SK-MEL-5 (cell line): Measurements from ENCODE around the gene LYPD6B. TPM values are rescaled to one million over a fixed set of nuclear protein-coding genes. Genes with fewer than 3 reads are reported as not detected.
A peak's percentile ranks its signal among the peaks of the same experiment; 100 is the strongest.

Source experiments
- DNase-seq: peaks from one replicate; pipeline ENCODE4 v3.0.0-alpha.2; 2016; ENCODE audit warnings: low read depth, low spot score
- in situ Hi-C: cut with HindIII; loops from 2 replicates; pipeline ENCODE4 v1.10.0; 2016; ENCODE audit warnings: low sequenced_read_pairs, high pct_unique_total_duplicates, low pct_unique_long_range_greater_than_20kb
- total RNA-seq: library from RNA; depleted of rRNA; stranded (reverse); fragments of >200 nt; shearing (Covaris generic); gene quantifications from 2 replicates; pipeline ENCODE4 v1.2.3, GENCODE V29; 2014

LYPD6B gene
- total RNA-seq, 1 experiment from 2014 or later = not detected

DNA sequence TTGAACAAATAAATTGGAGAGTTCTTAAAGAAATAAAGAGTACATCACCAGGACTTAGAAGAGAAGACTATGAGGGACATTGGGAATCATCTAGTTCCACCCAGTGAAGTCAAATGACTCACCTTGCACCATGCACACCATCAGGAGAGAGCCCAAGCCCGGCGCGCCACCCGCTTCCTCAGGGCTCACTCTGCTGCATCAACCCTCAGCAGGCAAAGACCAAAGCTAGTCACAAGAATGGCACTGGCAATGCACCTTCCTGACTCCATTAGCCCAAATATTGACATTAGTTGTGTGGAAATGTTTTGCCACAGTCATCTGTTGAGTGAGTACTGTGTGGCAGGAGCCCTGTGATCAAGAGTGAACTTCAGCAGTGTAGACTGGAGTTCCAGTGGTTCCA lies 7.1 kb upstream of the LYPD6B start:
- in situ Hi-C loops = no loop called here
- DNase-seq = no peak

DNA sequence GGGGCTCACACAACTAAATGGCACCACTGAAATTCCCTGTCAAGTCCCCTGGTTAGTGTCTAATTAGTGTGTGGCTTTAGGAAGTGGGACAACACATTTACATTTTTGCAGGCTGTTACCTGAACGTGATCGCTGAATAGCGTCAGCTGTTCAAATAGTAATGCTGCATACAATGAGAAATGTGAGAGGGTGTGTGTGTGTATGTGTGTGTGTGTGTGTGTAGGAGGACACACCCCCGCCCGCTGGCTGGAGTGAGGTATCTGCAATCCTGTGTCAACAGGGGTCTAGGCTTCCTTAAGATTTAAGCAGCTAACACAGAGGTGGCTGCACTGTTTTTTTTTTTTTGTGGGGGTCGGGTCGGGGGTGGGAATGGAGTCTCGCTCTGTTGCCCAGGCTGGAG lies 4.8 kb upstream of the LYPD6B start:
- in situ Hi-C loops = no loop called here
- DNase-seq = no peak

DNA sequence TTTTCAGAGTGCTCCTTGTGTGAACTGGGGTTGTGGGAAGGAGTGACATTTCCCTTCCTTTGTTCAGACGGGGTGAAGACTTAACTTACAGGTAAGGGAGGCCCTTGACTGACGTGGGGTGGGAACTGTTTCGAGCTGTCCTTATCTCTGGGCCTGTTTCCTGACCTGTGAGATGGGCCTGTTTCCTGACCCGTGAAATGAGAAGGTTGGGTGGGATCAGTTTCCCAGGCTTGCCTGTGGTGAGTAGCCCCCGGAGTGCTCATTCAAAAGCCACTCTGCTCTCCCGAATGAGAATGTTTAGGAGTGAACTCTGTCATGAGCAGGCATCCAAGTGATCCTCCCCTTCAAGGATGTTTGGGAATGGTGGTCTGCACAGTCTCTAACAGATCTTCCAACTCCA lies 4.1 kb upstream of the LYPD6B start:
- DNase-seq = no peak
- in situ Hi-C loops = no loop called here

DNA sequence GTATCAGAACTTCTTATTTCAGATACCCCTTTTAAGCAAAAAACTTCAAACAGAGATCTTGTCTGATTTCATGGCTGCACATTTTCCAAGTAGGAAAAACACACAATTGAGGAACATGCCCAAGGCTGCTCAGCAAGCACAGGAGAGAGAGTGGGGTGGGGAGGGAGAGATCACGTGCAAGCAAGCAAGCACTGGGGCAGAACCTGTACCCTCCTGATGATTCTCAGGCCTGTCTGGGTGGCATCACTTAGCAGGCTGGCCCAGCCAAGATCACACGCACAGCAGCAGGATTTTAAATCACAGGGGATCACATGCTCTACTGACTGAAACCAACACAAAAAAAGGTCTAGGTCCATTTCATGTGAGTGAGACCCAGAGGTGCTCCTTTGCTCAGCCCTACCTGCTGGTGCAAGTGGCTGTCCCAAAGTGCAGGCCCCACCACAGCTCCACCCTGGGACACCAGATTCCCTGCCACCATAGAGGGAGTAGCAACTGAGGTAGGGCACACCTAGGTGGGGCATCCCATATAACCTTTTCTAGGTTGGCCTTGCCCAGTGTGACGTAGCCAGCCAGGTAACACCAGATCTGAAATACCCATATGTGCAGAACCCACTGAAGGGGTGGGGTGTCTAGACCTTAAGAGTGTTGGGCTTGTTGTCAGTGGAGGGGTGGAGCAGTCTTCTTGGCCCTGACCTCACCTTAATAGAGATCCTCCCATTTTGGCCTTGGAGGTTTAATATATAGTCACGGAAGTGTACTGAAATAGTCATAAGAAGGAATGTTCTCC lies 1.8 kb upstream of the LYPD6B start:
- in situ Hi-C loops = no loop called here
- DNase-seq = no peak

- no peak for DNase-seq
- in situ Hi-C loops = no loop called here
Observed at GRCh38 chr2:149037851-149038250, 648 bp upstream of the LYPD6B start.

GRCh38 chr2:149039213-149039724 lies 770 bp downstream of the LYPD6B start:
- in situ Hi-C loops = no loop called here
- no peak for DNase-seq

DNA sequence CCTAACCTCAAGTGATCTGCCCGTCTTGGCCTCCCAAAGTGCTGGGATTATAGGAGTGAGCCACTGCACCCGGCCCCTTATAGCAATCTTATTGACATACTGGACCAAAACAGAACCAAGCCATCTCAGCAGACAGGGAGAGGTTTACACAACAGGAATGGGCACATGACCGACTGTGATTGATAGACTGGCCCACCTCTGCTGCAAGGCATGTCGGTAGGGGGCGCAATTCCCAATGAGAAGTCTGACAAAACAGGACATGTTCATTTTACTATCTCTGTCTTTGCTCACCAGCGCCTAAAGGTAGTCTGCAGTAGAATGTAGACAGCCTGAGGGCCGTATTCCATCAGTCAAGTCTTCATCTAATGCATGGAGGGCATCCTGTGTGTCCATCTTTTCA lies 2.0 kb downstream of the LYPD6B start:
- in situ Hi-C loops = no loop called here
- DNase-seq = peak; percentile 65

DNA sequence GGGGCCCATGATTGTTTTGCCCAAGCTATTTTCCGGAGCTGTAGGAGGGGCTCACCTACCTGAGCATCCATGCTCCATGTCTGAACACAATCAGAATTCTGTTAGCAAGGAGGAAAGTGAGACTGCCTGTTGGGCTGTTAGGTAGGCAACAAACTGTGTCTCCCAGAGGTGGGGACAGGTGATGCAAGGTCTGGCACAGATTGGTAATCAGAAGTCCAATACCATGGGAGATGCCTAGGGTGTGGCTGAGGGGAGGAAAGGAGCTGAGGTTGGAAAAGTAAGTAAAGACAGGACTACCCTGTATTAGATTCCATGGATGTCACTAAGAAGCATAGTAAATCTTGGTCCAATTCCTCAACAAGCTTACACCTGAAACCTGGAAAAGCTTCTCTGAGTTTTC lies 3.0 kb downstream of the LYPD6B start:
- in situ Hi-C loops = no loop called here
- DNase-seq = no peak

DNA sequence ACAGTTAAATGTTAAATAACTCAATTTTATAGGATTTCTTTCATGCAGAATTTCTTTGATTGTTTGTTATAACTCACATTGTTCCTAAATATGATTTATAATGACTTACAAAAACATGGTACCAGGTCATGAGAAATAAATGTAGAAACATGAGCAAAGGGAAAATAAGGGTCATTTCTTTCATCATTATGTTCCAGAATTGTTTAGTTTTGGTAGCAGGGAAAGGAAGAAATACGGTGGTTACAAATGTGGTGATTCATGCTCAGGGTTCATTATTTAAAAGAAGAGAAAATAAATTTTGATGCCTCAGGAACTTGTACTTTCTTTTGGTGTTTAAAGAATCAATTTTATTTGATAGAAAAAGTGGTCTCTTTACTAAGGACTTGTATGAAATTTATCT lies 4.4 kb downstream of the LYPD6B start:
- in situ Hi-C loops = no loop called here

GRCh38 chr2:149044500-149044899 lies 6.0 kb downstream of the LYPD6B start:
- DNase-seq = no peak
- in situ Hi-C loops = no loop called here

More for the DNA sequence above, 4.4 kb downstream of the LYPD6B start:
- no peak for DNase-seq

DNA sequence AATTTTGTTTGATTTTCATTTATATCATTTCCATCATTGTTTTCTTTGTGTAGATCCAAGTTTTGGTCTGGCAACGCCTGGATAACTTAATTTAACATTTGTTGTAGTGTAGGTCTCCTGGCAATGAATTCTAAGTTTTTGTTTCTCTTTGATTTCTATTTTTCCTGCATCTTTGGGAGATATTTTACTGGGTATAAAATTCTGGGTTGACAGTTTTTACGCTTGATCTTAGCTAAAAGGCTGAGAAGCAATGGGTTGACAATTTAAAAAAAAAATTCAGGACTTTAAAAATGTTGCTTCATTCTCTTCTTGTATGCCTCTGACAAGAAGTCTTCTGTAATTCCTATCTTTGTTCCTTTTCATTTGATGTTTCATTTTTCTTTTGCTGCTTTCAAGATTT lies 8.6 kb downstream of the LYPD6B start:
- in situ Hi-C loops = no loop called here
- DNase-seq = no peak

GRCh38 chr2:149049142-149049541 lies 10.6 kb downstream of the LYPD6B start:
- no peak for DNase-seq
- in situ Hi-C loops = no loop called here

GRCh38 chr2:149050188-149050587 lies 11.7 kb downstream of the LYPD6B start:
- no peak for DNase-seq
- in situ Hi-C loops = no loop called here

DNA sequence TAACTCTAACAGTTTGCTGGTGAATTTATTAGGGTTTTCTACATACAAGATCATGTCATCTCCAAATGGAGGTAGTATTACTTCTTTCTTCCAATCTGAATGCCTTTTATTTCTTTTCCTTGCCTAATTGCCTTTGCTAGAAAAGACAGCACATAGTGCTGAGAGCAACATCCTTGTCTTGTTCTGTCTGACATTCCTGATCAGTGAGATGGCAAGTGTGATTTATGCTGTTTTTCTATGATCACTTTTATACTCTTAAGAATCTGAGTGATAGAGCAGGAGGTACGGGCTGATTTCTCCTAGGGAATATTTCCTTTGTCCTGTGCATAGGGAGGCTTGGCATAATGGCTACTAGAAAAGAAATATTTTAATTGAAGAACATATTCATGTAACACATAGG lies 17.3 kb downstream of the LYPD6B start:
- in situ Hi-C loops = no loop called here

GRCh38 chr2:149056541-149057255 lies 18.2 kb downstream of the LYPD6B start:
- in situ Hi-C loops = no loop called here
- DNase-seq = no peak

More for the DNA sequence above, 17.3 kb downstream of the LYPD6B start:
- no peak for DNase-seq

DNA sequence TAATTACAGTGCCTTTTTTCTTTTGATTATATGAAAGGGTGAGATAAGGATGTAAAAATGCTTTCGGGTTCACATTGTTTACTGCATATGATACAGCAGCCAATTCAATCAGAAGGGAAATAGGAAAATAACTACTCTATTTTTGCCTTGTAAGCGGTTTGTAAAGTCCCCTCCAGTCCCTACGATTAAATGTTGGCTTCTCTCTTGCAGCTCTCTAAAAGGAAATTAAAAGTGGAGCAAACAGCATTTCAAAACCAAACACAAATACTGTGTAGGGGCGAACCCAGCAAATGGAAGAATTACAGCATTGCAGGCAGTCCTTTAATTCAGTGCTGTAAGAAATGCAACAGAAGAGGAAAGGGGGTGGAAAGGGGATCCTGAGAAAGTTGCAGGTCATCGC lies 18.9 kb downstream of the LYPD6B start:
- in situ Hi-C loops = no loop called here
- no peak for DNase-seq

DNA sequence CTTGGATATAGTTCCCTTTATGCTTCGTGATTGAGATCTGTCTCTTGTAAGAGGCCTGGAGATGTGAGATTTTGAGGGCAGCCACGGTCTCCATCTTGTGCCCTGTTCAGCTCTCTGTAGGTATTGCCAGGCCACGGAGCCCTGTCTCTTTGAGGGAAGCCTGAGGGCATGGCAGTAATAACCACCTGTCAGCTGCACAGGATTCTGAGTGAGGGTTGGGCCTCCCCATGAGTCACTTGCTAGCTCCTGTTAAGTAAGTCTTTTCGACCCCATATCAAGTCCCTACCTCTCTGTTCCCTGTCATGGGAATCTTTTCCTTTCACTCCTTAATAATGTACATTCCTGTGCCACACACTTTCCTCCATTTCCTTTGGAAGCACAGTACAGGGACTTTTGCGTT lies 20.4 kb downstream of the LYPD6B start:
- DNase-seq = no peak

DNA sequence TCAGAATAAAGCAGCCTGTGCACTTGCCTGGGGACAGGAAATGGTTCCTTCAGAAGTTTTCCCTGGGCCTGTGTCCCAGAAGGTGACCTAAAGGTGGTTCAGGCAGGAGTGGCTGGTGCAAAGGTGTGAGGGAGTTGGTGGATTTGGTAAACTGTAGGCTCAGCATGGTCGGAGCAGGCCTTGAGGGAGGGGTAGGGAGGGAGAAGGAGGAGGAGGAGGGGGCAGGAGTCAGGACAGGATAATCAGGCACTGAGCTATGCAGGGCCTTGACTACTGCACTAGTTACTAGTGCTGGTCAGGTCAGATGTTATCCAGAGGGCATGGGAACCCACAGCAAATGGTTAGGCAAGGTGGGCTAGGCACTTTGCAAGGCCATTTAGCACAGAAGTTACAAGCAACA lies 21.3 kb downstream of the LYPD6B start:
- no peak for DNase-seq
- in situ Hi-C loops = no loop called here

More for the DNA sequence above, 20.4 kb downstream of the LYPD6B start:
- in situ Hi-C loops = no loop called here
